ENCODE results near the gene CHST11.

The CHST11 gene

DNA sequence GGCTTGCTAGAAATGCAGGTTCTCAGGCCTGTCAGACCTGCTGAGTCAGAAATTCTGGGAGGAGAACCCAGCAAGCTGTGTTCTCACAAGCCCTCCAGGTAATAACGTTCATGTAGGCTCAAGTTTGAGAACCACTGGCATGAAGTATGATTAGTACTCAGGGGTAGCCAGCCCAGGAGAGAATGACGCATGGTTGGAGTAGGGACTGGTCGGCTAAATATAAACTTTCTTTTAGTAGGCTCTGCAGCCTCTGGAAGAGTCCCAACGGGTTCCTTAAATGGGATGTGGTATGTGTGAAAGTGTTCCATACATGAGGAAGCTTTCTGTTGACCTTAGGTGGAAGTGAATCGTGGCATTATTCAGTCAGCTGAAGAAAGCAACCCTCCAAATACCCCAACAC, 292.0 kb downstream of the CHST11 start:
- peaks cover 52% of the 10 kb centered on the region for H3K4me1 Mint-ChIP-seq

DNA sequence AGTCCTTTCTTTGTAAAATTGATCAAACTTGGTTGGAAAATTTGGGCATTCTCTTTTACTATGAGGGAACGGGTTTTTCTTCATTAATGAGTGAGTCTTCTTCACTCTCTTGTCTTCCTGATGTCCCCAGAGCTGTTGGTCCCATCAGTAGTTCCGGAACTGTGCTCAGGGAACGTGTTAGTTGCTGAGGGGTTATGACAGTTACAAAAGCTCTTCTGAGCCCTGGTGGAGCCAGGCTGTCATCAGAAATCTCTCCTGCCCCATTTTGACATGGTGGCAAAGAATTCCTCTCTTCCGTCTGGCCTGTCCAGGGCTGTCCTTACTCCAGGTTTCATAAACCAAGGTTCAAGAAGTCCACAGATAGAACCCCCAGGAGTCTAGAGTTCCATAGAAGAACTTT, 292.8 kb downstream of the CHST11 start:
- Mint-ChIP-seq H3K4me3 (no peak overlapping the region), H3K4me1 (peaks cover 51% of the 10 kb centered on the region), H3K27me3 (ENCODE audit: low read depth, poor library complexity) (peaks cover 3% of the 10 kb centered on the region), H3K27ac (no peak overlapping the region), H3K36me3 (ENCODE audit: low read depth) (no peaks in the 10 kb centered on the region), H3K9me3 (no peaks in the 10 kb centered on the region)
- TF ChIP-seq, protein P1, sequence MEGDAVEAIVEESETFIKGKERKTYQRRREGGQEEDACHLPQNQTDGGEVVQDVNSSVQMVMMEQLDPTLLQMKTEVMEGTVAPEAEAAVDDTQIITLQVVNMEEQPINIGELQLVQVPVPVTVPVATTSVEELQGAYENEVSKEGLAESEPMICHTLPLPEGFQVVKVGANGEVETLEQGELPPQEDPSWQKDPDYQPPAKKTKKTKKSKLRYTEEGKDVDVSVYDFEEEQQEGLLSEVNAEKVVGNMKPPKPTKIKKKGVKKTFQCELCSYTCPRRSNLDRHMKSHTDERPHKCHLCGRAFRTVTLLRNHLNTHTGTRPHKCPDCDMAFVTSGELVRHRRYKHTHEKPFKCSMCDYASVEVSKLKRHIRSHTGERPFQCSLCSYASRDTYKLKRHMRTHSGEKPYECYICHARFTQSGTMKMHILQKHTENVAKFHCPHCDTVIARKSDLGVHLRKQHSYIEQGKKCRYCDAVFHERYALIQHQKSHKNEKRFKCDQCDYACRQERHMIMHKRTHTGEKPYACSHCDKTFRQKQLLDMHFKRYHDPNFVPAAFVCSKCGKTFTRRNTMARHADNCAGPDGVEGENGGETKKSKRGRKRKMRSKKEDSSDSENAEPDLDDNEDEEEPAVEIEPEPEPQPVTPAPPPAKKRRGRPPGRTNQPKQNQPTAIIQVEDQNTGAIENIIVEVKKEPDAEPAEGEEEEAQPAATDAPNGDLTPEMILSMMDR (IDR thresholded peaks at IDR 0.05), result no peak
- DNase-seq, result no peak

More for the DNA sequence above, 292.0 kb downstream of the CHST11 start:
- DNase-seq, result no peak
- Mint-ChIP-seq H3K27me3 (ENCODE audit: low read depth, poor library complexity) (no peaks in the 10 kb centered on the region), H3K4me3 (no peak overlapping the region), H3K9me3 (peaks cover 3% of the 10 kb centered on the region), H3K36me3 (ENCODE audit: low read depth) (no peaks in the 10 kb centered on the region), H3K27ac (no peak overlapping the region)
- TF ChIP-seq, protein P1 (IDR thresholded peaks at IDR 0.05), result no peak

DNA sequence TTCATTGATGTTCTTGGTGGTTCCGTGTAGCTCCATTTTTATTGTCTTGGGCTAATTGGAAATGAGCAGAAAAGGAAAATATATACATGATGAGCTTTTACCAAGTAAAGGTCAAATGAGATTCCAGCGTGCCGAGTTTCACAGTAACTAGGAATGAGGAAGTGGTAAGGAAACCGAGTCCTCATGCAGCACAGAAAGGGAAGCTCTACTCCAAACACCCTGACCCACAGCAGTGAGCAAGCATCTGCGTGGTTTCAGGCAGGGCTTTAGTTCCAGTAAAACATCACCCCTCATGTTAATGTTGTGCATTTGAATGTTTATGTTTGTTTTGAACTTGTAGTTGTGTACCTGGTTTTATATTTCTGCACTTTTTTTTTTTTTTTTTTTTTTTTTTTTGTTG, 293.3 kb downstream of the CHST11 start:
- no peak overlapping the region for H3K27ac Mint-ChIP-seq
- TF ChIP-seq, protein P1 (IDR thresholded peaks at IDR 0.05), result no peak
- no peak for DNase-seq
- peaks cover 51% of the 10 kb centered on the region for H3K4me1 Mint-ChIP-seq
- H3K4me3 Mint-ChIP-seq, result no peak overlapping the region
- no peaks in the 10 kb centered on the region for H3K36me3 Mint-ChIP-seq (ENCODE audit: low read depth)
- no peaks in the 10 kb centered on the region for H3K9me3 Mint-ChIP-seq
- H3K27me3 Mint-ChIP-seq (ENCODE audit: low read depth, poor library complexity), result peaks cover 3% of the 10 kb centered on the region

DNA sequence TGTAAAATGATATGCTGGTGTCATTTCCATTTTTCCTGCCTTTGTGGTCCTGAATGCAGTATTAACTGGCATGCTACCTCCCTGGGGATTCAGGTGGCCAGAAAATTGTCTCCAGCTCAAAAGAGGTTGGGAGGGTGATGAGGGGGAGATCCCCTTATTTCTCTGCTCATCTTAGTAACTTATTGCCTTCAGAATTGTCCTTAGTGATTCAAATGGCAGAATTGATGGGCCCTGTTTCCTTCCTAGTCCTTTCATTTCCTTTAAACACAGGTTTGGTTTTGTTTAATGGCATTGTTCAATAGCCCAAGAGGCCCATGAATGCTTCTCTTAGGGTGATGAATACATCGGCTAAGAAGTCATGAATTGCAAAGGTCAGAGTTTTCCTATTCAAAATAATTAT, 294.4 kb downstream of the CHST11 start:
- Mint-ChIP-seq H3K27ac (no peak overlapping the region), H3K4me3 (no peak overlapping the region), H3K36me3 (ENCODE audit: low read depth) (peaks cover 7% of the 10 kb centered on the region), H3K9me3 (no peaks in the 10 kb centered on the region), H3K27me3 (ENCODE audit: low read depth, poor library complexity) (peaks cover 3% of the 10 kb centered on the region), H3K4me1 (peaks cover 51% of the 10 kb centered on the region)
- DNase-seq, result no peak
- TF ChIP-seq, protein P1 (IDR thresholded peaks at IDR 0.05), result no peak

DNA sequence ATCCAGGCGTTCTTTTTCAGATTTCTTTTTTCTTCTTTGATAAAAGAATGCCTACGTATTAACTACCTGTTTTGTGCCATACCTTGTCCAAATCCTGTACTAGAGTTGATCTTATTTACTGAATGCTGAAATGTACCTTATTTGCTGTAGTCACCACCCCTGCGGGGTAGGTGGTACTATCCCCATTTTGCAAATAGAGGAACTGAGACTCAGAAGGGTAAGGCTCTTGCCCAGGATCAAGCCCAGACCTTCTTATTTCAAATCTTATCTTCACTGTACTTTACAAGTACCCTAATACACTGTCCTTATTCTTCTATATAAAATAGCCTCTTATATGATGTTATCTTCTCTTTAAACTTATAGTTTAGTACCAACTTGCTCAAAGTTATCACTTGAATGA, 294.8 kb downstream of the CHST11 start:
- DNase-seq, result no peak
- H3K27me3 Mint-ChIP-seq (ENCODE audit: low read depth, poor library complexity), result peaks cover 3% of the 10 kb centered on the region
- peaks cover 12% of the 10 kb centered on the region for H3K36me3 Mint-ChIP-seq (ENCODE audit: low read depth)
- H3K4me3 Mint-ChIP-seq, result no peak overlapping the region
- no peaks in the 10 kb centered on the region for H3K9me3 Mint-ChIP-seq
- no peak overlapping the region for H3K27ac Mint-ChIP-seq
- TF ChIP-seq, protein P1 (IDR thresholded peaks at IDR 0.05), result no peak
- peaks cover 48% of the 10 kb centered on the region for H3K4me1 Mint-ChIP-seq

DNA sequence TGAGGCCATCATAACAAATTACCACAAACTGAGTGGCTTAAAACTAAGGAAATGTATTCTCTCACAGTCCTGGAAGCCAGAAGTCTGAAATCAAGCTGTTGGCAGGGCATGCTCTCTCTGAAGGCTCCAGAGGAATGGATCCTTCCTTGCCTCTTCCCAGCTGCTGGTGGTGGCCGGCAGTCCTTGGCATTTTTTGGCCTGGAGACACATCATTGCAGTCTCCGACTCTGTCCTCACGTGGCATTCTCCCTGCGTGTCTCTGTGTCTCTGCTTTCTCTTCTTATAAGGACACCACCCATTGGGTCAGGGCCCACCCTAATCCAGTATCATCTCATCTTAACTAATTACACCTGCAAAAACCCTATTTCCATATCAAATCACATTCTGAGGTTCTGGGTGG, 295.3 kb downstream of the CHST11 start:
- no peak overlapping the region for H3K4me3 Mint-ChIP-seq
- TF ChIP-seq, protein P1 (IDR thresholded peaks at IDR 0.05), result no peak
- peaks cover 16% of the 10 kb centered on the region for H3K36me3 Mint-ChIP-seq (ENCODE audit: low read depth)
- peak overlapping the region; percentile 58 for H3K27ac Mint-ChIP-seq
- H3K9me3 Mint-ChIP-seq, result no peaks in the 10 kb centered on the region
- peaks cover 3% of the 10 kb centered on the region for H3K27me3 Mint-ChIP-seq (ENCODE audit: low read depth, poor library complexity)
- no peak for DNase-seq
- peaks cover 43% of the 10 kb centered on the region for H3K4me1 Mint-ChIP-seq

Data from nephron progenitor cell (in vitro differentiated cells).